Measurements from ENCODE around the gene ADAM17. TPM values are rescaled to one million over a fixed set of nuclear protein-coding genes. Genes with fewer than 3 reads are reported as not detected.
"Not testable (repeated sequence)": the region's sequence is repeated elsewhere in the genome, so short reads cannot be mapped to it uniquely, and the experiment has no call there.

ADAM17 gene
- 43.8 TPM for polyA plus RNA-seq (2013, experiment 1 of 2)
- 48.0 TPM for polyA plus RNA-seq (2013, experiment 2 of 2)

DNA sequence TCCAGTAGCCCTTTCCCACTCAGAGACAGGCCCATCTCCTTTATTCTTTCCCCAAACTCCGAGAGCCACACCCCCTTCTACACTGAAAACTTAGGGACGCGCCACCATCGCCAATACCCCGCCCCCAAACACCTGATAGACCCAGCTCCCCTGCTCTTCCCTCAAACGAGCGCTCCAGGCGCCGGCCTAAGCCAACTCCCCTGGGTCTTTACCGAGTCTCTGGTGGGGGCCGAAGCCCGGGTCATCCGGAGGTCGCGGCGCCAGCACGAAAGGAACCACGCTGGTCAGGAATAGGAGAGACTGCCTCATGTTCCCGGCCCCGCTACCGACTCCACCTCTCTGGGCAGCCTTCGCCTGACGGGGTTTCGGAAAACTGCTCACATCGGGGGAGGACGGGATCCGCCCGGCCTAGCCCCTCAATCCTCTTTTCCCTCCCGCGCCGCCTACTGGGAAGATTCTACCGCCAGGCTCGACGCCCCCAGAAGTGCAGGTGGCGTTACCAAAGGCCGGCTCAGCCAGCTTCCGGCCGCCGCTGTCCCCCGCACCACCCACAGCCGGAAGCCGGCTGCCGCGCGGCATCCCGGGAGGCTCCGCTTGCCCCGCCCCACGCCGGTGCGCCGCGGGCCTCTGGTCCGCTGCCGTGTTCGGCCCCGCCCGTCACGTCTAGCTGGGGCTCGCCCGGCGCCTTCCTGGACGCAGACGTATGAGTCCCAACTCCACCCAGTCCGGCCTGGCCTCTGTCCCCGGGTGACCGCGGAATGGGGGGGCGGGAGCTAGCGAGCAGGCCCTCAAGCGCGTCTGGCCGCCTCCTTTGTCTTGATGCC lies at the start of gene ADAM17:
TSS of gene ADAM17 (minus strand) at position 534 of the 824 bp plus-strand sequence. CDS start at position 309, 225 bp downstream.
- Histone ChIP-seq H3K27ac (ENCODE audit: low read depth, low read length, severe bottlenecking) (peak within 1 kb of the TSS; percentile 98), H3K4me1 (ENCODE audit: control insufficient read depth, insufficient read depth, low read length, poor library complexity, severe bottlenecking) (peaks cover 9% of the 10 kb centered on the region), H3K9me3 (ENCODE audit: control insufficient read depth, low read length) (no peaks in the 10 kb centered on the region), H3K36me3 (ENCODE audit: control insufficient read depth, insufficient read depth, low read length) (peaks cover 9% of the 10 kb centered on the region), H3K4me3 (ENCODE audit: extremely low read depth, insufficient read depth, low read length, poor library complexity, severe bottlenecking) (peak within 1 kb of the TSS; percentile 95)
- WGBS, 2 experiments (ENCODE audit: insufficient coverage in 2 of 2) = 0% methylated on average over 53 to 59 of the region's 73 CpGs

DNA sequence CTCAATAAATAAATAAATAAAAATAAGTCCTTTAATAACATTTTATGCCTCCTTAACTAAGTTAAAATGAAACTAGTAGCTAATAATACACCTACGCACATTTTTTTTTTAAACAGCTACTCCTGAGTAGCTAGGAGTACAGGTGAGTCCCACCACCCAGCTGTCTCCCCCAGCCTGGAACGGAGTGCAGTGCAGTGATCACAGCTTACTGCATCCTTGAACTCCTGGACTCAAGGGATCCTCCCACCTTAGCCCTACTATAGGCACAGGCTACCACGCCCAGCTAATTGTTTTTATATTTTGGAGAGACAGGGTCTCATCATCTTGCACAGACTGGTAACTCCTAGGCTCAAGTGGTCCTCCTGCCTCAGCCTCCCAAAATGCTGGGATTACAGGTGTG lies 46.8 kb upstream of the ADAM17 start:
- no peaks in the 10 kb centered on the region for H3K4me1 ChIP-seq (ENCODE audit: control insufficient read depth, insufficient read depth, low read length, poor library complexity, severe bottlenecking)
- H3K27ac ChIP-seq (ENCODE audit: low read depth, low read length, severe bottlenecking) = no peak overlapping the region
- H3K9me3 ChIP-seq (ENCODE audit: control insufficient read depth, low read length) = peaks cover 34% of the 10 kb centered on the region
- peaks cover 91% of the 10 kb centered on the region for H3K36me3 ChIP-seq (ENCODE audit: control insufficient read depth, insufficient read depth, low read length)
- H3K4me3 ChIP-seq (ENCODE audit: extremely low read depth, insufficient read depth, low read length, poor library complexity, severe bottlenecking) = no peak overlapping the region
- whole genome bisulfite sequencing, 2 experiments (ENCODE audit: insufficient coverage in 2 of 2) = 93 to 100% methylated on average over 2 of the region's 3 CpGs

DNA sequence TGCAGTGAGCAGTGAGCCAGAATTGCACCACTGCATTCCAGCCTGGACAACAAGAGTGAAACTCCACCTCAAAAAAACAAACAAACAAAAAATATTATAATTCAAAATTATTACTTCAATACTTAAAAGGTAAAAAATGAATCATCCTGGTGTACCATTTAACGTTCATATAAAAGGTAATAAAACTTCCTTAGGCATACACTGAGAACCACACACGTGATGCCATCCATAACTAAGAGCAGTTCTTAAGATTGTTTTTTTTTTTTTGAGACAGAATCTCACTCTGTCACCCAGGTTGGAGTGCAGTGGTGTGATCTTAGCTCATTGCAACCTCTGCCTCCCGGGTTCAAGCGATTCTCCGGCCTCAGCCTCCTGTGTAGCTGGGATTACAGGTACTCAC lies 45.8 kb upstream of the ADAM17 start:
- Histone ChIP-seq H3K4me1 (ENCODE audit: control insufficient read depth, insufficient read depth, low read length, poor library complexity, severe bottlenecking) (peaks cover 3% of the 10 kb centered on the region), H3K4me3 (ENCODE audit: extremely low read depth, insufficient read depth, low read length, poor library complexity, severe bottlenecking) (no peak overlapping the region), H3K36me3 (ENCODE audit: control insufficient read depth, insufficient read depth, low read length) (peaks cover 90% of the 10 kb centered on the region), H3K9me3 (ENCODE audit: control insufficient read depth, low read length) (peaks cover 34% of the 10 kb centered on the region), H3K27ac (ENCODE audit: low read depth, low read length, severe bottlenecking) (no peak overlapping the region)
- WGBS, 2 experiments (ENCODE audit: insufficient coverage in 2 of 2) = 96 to 97% methylated on average over 3 of the region's 5 CpGs

GRCh38 chr2:9599430-9599829 lies 43.8 kb upstream of the ADAM17 start:
- 100% methylated on average over 1 of the region's 1 CpG for WGBS, 2 experiments (ENCODE audit: insufficient coverage in 2 of 2)
- peaks cover 32% of the 10 kb centered on the region for H3K9me3 ChIP-seq (ENCODE audit: control insufficient read depth, low read length)
- peaks cover 10% of the 10 kb centered on the region for H3K4me1 ChIP-seq (ENCODE audit: control insufficient read depth, insufficient read depth, low read length, poor library complexity, severe bottlenecking)
- H3K4me3 ChIP-seq (ENCODE audit: extremely low read depth, insufficient read depth, low read length, poor library complexity, severe bottlenecking) = no peak overlapping the region
- peaks cover 73% of the 10 kb centered on the region for H3K36me3 ChIP-seq (ENCODE audit: control insufficient read depth, insufficient read depth, low read length)
- no peak overlapping the region for H3K27ac ChIP-seq (ENCODE audit: low read depth, low read length, severe bottlenecking)

GRCh38 chr2:9596621-9597311 lies 41.1 kb upstream of the ADAM17 start:
- Histone ChIP-seq H3K27ac (ENCODE audit: low read depth, low read length, severe bottlenecking) (no peak overlapping the region), H3K36me3 (ENCODE audit: control insufficient read depth, insufficient read depth, low read length) (peaks cover 63% of the 10 kb centered on the region), H3K4me1 (ENCODE audit: control insufficient read depth, insufficient read depth, low read length, poor library complexity, severe bottlenecking) (peaks cover 13% of the 10 kb centered on the region), H3K4me3 (ENCODE audit: extremely low read depth, insufficient read depth, low read length, poor library complexity, severe bottlenecking) (no peak overlapping the region), H3K9me3 (ENCODE audit: control insufficient read depth, low read length) (peaks cover 32% of the 10 kb centered on the region)
- WGBS, 2 experiments (ENCODE audit: insufficient coverage in 2 of 2) = 92 to 95% methylated on average over 8 to 9 of the region's 10 CpGs

- H3K4me1 ChIP-seq (ENCODE audit: control insufficient read depth, insufficient read depth, low read length, poor library complexity, severe bottlenecking) = peaks cover 13% of the 10 kb centered on the region
- H3K36me3 ChIP-seq (ENCODE audit: control insufficient read depth, insufficient read depth, low read length) = peaks cover 63% of the 10 kb centered on the region
- no CpG with 5 or more reads among the region's 2 CpGs for WGBS, 2 experiments (ENCODE audit: insufficient coverage in 2 of 2)
- H3K9me3 ChIP-seq (ENCODE audit: control insufficient read depth, low read length) = peaks cover 27% of the 10 kb centered on the region
- no peak overlapping the region for H3K4me3 ChIP-seq (ENCODE audit: extremely low read depth, insufficient read depth, low read length, poor library complexity, severe bottlenecking)
- no peak overlapping the region for H3K27ac ChIP-seq (ENCODE audit: low read depth, low read length, severe bottlenecking)
Measured at GRCh38 chr2:9595746-9596145, 40.1 kb upstream of the ADAM17 start.

DNA sequence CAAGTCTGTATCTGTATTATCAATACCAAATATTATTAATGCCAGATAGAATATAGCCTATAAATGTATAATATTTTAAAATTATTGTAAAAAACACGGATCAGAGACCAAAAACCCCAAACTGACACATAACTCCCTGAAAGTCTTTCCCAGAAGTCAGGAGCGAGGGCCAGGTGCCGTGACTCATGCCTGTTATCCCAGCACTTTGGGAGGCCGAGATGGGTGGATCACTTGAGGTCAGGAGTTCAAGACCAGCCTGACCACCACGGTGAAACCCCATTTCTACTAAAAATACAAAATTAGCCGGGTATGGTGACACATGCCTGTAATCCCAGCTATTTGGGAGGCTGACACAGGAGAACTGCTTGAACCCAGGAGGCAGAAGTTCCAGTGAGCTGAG lies 39.6 kb upstream of the ADAM17 start:
- Histone ChIP-seq H3K4me1 (ENCODE audit: control insufficient read depth, insufficient read depth, low read length, poor library complexity, severe bottlenecking) (peaks cover 13% of the 10 kb centered on the region), H3K9me3 (ENCODE audit: control insufficient read depth, low read length) (peaks cover 22% of the 10 kb centered on the region), H3K36me3 (ENCODE audit: control insufficient read depth, insufficient read depth, low read length) (peaks cover 60% of the 10 kb centered on the region)
- 95 to 96% methylated on average over 3 to 4 of the region's 6 CpGs for WGBS, 2 experiments (ENCODE audit: insufficient coverage in 2 of 2)
- H3K27ac ChIP-seq (ENCODE audit: low read depth, low read length, severe bottlenecking); H3K4me3 ChIP-seq (ENCODE audit: extremely low read depth, insufficient read depth, low read length, poor library complexity, severe bottlenecking): not testable (repeated sequence)

- H3K27ac ChIP-seq (ENCODE audit: low read depth, low read length, severe bottlenecking) = peak overlapping the region; percentile 69
- H3K4me1 ChIP-seq (ENCODE audit: control insufficient read depth, insufficient read depth, low read length, poor library complexity, severe bottlenecking) = peaks cover 13% of the 10 kb centered on the region
- H3K9me3 ChIP-seq (ENCODE audit: control insufficient read depth, low read length) = peaks cover 14% of the 10 kb centered on the region
- H3K4me3 ChIP-seq (ENCODE audit: extremely low read depth, insufficient read depth, low read length, poor library complexity, severe bottlenecking) = no peak overlapping the region
- 100% methylated on average over 1 of the region's 2 CpGs; no CpG with 5 or more reads in 1 of the 2 experiments for WGBS, 2 experiments (ENCODE audit: insufficient coverage in 2 of 2)
- H3K36me3 ChIP-seq (ENCODE audit: control insufficient read depth, insufficient read depth, low read length) = peaks cover 59% of the 10 kb centered on the region
Measured at GRCh38 chr2:9594366-9595054, 38.9 kb upstream of the ADAM17 start.

DNA sequence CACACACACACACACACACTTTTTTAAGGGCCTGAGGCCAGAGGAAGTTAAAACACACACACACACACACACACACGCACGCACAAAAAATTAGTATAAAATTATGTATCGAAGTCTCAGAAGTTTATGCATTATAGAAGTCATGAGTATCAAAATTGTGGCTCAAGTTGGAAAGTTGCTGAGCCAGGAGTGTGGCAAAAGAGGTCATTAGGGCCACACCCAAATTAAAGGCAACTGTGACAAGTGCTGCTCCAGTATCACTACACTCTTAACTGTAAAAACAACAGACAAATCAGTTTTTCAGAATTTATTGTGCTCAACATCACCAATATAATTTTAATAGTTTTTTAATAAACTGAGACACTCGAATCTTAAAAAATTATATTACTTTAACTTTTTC lies 38.3 kb upstream of the ADAM17 start:
- Histone ChIP-seq H3K9me3 (ENCODE audit: control insufficient read depth, low read length) (peaks cover 9% of the 10 kb centered on the region), H3K36me3 (ENCODE audit: control insufficient read depth, insufficient read depth, low read length) (peaks cover 58% of the 10 kb centered on the region), H3K27ac (ENCODE audit: low read depth, low read length, severe bottlenecking) (no peak overlapping the region), H3K4me1 (ENCODE audit: control insufficient read depth, insufficient read depth, low read length, poor library complexity, severe bottlenecking) (peaks cover 13% of the 10 kb centered on the region), H3K4me3 (ENCODE audit: extremely low read depth, insufficient read depth, low read length, poor library complexity, severe bottlenecking) (no peak overlapping the region)
- WGBS, 2 experiments (ENCODE audit: insufficient coverage in 2 of 2) = 100% methylated on average over 1 of the region's 4 CpGs; no CpG with 5 or more reads in 1 of the 2 experiments

GRCh38 chr2:9592699-9593098 lies 37.1 kb upstream of the ADAM17 start:
- Histone ChIP-seq H3K9me3 (ENCODE audit: control insufficient read depth, low read length) (no peaks in the 10 kb centered on the region), H3K36me3 (ENCODE audit: control insufficient read depth, insufficient read depth, low read length) (peaks cover 58% of the 10 kb centered on the region), H3K4me1 (ENCODE audit: control insufficient read depth, insufficient read depth, low read length, poor library complexity, severe bottlenecking) (peaks cover 13% of the 10 kb centered on the region), H3K4me3 (ENCODE audit: extremely low read depth, insufficient read depth, low read length, poor library complexity, severe bottlenecking) (no peak overlapping the region), H3K27ac (ENCODE audit: low read depth, low read length, severe bottlenecking) (no peak overlapping the region)
- no CpG with 5 or more reads among the region's 3 CpGs for WGBS, 2 experiments (ENCODE audit: insufficient coverage in 2 of 2)

Measured in mesodermal cell (in vitro differentiated cells).